Neural progenitor cell (in vitro differentiated cells): ENCODE measurements around the gene RAI1. TPM values are rescaled to one million over a fixed set of nuclear protein-coding genes. Genes with fewer than 3 reads are reported as not detected.

Experiments used
- DNase-seq: peaks from one replicate; pipeline ENCODE4 v3.0.0-alpha.2; 2016; ENCODE audit warnings: low spot score
- H2AFZ ChIP-seq: fragments of 200-600 bp; sonication (generic); replicated peaks from 2 replicates; pipeline ENCODE4 v1.6.1; 2016; ENCODE audit warnings: antibody characterized with exemption
- H3F3A ChIP-seq: fragments of 200-600 bp; sonication (generic); 2 replicates; pipeline ENCODE4 v1.6.1; 2016; ENCODE audit warnings: antibody characterized with exemption, low read depth
- H3K27ac ChIP-seq: fragments of 200-600 bp; sonication (generic); 2 replicates; pipeline ENCODE4 v1.5.1; 2016; ENCODE audit warnings: mild to moderate bottlenecking
- H3K27me3 ChIP-seq: fragments of 200-600 bp; sonication (generic); 2 replicates; pipeline ENCODE4 v1.6.1; 2016; ENCODE audit warnings: mild to moderate bottlenecking, moderate library complexity
- H3K36me3 ChIP-seq: fragments of 200-600 bp; sonication (generic); 2 replicates; pipeline ENCODE4 v1.5.1; 2016
- H3K4me1 ChIP-seq: fragments of 200-600 bp; sonication (generic); 2 replicates; pipeline ENCODE4 v1.6.1; 2016; ENCODE audit warnings: mixed run types
- H3K4me2 ChIP-seq: fragments of 200-600 bp; sonication (generic); 2 replicates; pipeline ENCODE4 v1.6.1; 2016
- H3K4me3 ChIP-seq: fragments of 200-600 bp; sonication (generic); 2 replicates; pipeline ENCODE4 v1.5.1; 2016
- H3K79me2 ChIP-seq: fragments of 200-600 bp; sonication (generic); 2 replicates; pipeline ENCODE4 v1.6.1; 2016; ENCODE audit warnings: low read depth
- H3K9ac ChIP-seq: fragments of 200-600 bp; sonication (generic); 2 replicates; pipeline ENCODE4 v1.6.1; 2016
- H3K9me3 ChIP-seq: fragments of 200-600 bp; sonication (generic); 2 replicates; pipeline ENCODE4 v1.5.1; 2016; ENCODE audit warnings: low read depth
- H4K20me1 ChIP-seq: fragments of 200-600 bp; sonication (generic); 2 replicates; pipeline ENCODE4 v1.6.1; 2016; ENCODE audit warnings: low read depth
- H3K27ac Mint-ChIP-seq: 3 replicates; pipeline ENCODE4 v1.8.0; 2021; ENCODE audit warnings: mixed read lengths
- H3K27me3 Mint-ChIP-seq: 2 replicates; pipeline ENCODE4 v1.8.0; 2022; ENCODE audit warnings: low read depth, mild to moderate bottlenecking, inconsistent platforms, moderate library complexity, mixed read lengths; ENCODE audit not compliant: insufficient read depth
- H3K36me3 Mint-ChIP-seq: 3 replicates; pipeline ENCODE4 v1.8.0; 2021; ENCODE audit warnings: mixed read lengths
- H3K4me1 Mint-ChIP-seq: 3 replicates; pipeline ENCODE4 v1.8.0; 2021; ENCODE audit warnings: mixed read lengths
- H3K4me3 Mint-ChIP-seq: 3 replicates; pipeline ENCODE4 v1.8.0; 2021; ENCODE audit warnings: mild to moderate bottlenecking, moderate library complexity, mixed read lengths
- H3K9me3 Mint-ChIP-seq: 3 replicates; pipeline ENCODE4 v1.8.0; 2020; ENCODE audit warnings: mixed read lengths
- CTCF ChIP-seq: fragments of 200-600 bp; sonication (generic); IDR thresholded peaks from 2 replicates; pipeline ENCODE4 v1.5.1; 2017; ENCODE audit warnings: antibody characterized with exemption, mild to moderate bottlenecking
- EZH2 ChIP-seq: fragments of 200-600 bp; sonication (generic); IDR thresholded peaks from 2 replicates; pipeline ENCODE4 v1.6.1; 2017; ENCODE audit warnings: antibody characterized with exemption, mild to moderate bottlenecking, moderate library complexity
- EZH2phosphoT487 ChIP-seq: fragments of 200-600 bp; sonication (generic); IDR thresholded peaks from 2 replicates; pipeline ENCODE4 v1.6.1; 2017; ENCODE audit warnings: antibody characterized with exemption
- total RNA-seq: library from RNA; depleted of rRNA; stranded (reverse); fragments of >200 nt; gene quantifications from 2 replicates; pipeline ENCODE4 v1.2.3, GENCODE V29; 2015; ENCODE audit warnings: low replicate concordance

Gene RAI1
- total RNA-seq, 1 donor from 2014 or later, result 27.4 TPM

GRCh38 chr17:17844500-17844899 is 163.2 kb downstream of the RAI1 start:
- Histone ChIP-seq H3K4me1 (peaks cover 38% of the 10 kb centered on the region), H3K36me3 (no peaks in the 10 kb centered on the region)
- no peak overlapping the region for H3K4me3 Mint-ChIP-seq

GRCh38 chr17:17845046-17845775 is 164.0 kb downstream of the RAI1 start:
- Mint-ChIP-seq H3K4me3 (no peak overlapping the region), H3K27ac (no peak overlapping the region), H3K9me3 (no peaks in the 10 kb centered on the region), H3K27me3 (no peaks in the 10 kb centered on the region), H3K4me1 (peaks cover 45% of the 10 kb centered on the region), H3K36me3 (no peaks in the 10 kb centered on the region)
- no peak for DNase-seq
- H3K27me3 ChIP-seq, result no peaks in the 10 kb centered on the region
- no peak for TF ChIP-seq EZH2phosphoT487
- H3K9me3 ChIP-seq, result no peaks in the 10 kb centered on the region
- no peak overlapping the region for H3K4me3 ChIP-seq
- H3K79me2 ChIP-seq, result no peaks in the 10 kb centered on the region
- no peak overlapping the region for H3K27ac ChIP-seq
- H2AFZ ChIP-seq, result no peak overlapping the region
- peaks cover 13% of the 10 kb centered on the region for H3F3A ChIP-seq
- no peaks in the 10 kb centered on the region for H4K20me1 ChIP-seq
- H3K9ac ChIP-seq, result no peak overlapping the region
- H3K4me1 ChIP-seq, result peaks cover 40% of the 10 kb centered on the region
- H3K4me2 ChIP-seq, result no peak overlapping the region
- H3K36me3 ChIP-seq, result no peaks in the 10 kb centered on the region

More at GRCh38 chr17:17844500-17844899, 163.2 kb downstream of the RAI1 start:
- Histone ChIP-seq H3K79me2 (no peaks in the 10 kb centered on the region), H3K9me3 (no peaks in the 10 kb centered on the region), H3K4me2 (no peak overlapping the region), H3K9ac (no peak overlapping the region), H3K4me3 (no peak overlapping the region), H3K27ac (no peak overlapping the region), H2AFZ (no peak overlapping the region), H3F3A (peaks cover 19% of the 10 kb centered on the region), H3K27me3 (no peaks in the 10 kb centered on the region), H4K20me1 (no peaks in the 10 kb centered on the region)
- H3K27me3 Mint-ChIP-seq, result peaks cover under 1% of the 10 kb centered on the region
- no peak for DNase-seq
- peak overlapping the region; percentile 57 for H3K27ac Mint-ChIP-seq
- no peaks in the 10 kb centered on the region for H3K36me3 Mint-ChIP-seq
- no peaks in the 10 kb centered on the region for H3K9me3 Mint-ChIP-seq
- peaks cover 42% of the 10 kb centered on the region for H3K4me1 Mint-ChIP-seq
- no peak for TF ChIP-seq CTCF
- TF ChIP-seq EZH2, result no peak
- TF ChIP-seq EZH2phosphoT487, result no peak

GRCh38 chr17:17846003-17846402 is 164.7 kb downstream of the RAI1 start:
- Histone ChIP-seq H3K4me3 (no peak overlapping the region), H3K4me2 (no peak overlapping the region), H2AFZ (no peak overlapping the region), H3F3A (peaks cover 5% of the 10 kb centered on the region), H3K27ac (no peak overlapping the region), H3K27me3 (no peaks in the 10 kb centered on the region), H3K79me2 (no peaks in the 10 kb centered on the region), H3K4me1 (peaks cover 40% of the 10 kb centered on the region), H3K9me3 (no peaks in the 10 kb centered on the region), H3K36me3 (no peaks in the 10 kb centered on the region), H4K20me1 (no peaks in the 10 kb centered on the region), H3K9ac (no peak overlapping the region)
- H3K4me3 Mint-ChIP-seq, result no peak overlapping the region
- H3K36me3 Mint-ChIP-seq, result no peaks in the 10 kb centered on the region
- DNase-seq, result no peak
- H3K9me3 Mint-ChIP-seq, result no peaks in the 10 kb centered on the region
- H3K27ac Mint-ChIP-seq, result peak overlapping the region; percentile 50
- TF ChIP-seq CTCF (no peak), EZH2phosphoT487 (no peak), EZH2 (no peak)
- no peaks in the 10 kb centered on the region for H3K27me3 Mint-ChIP-seq
- H3K4me1 Mint-ChIP-seq, result peaks cover 49% of the 10 kb centered on the region

- Mint-ChIP-seq H3K36me3 (no peaks in the 10 kb centered on the region), H3K27me3 (no peaks in the 10 kb centered on the region), H3K9me3 (no peaks in the 10 kb centered on the region), H3K4me1 (peaks cover 53% of the 10 kb centered on the region), H3K27ac (peak overlapping the region; percentile 33), H3K4me3 (no peak overlapping the region)
- Histone ChIP-seq H3K9me3 (no peaks in the 10 kb centered on the region), H3K27ac (no peak overlapping the region), H3K4me2 (no peak overlapping the region), H4K20me1 (no peaks in the 10 kb centered on the region), H3K79me2 (no peaks in the 10 kb centered on the region), H2AFZ (no peak overlapping the region), H3K36me3 (no peaks in the 10 kb centered on the region), H3K27me3 (no peaks in the 10 kb centered on the region), H3K4me1 (peaks cover 46% of the 10 kb centered on the region), H3K9ac (no peak overlapping the region), H3K4me3 (no peak overlapping the region), H3F3A (peaks cover 5% of the 10 kb centered on the region)
- DNase-seq, result no peak
- TF ChIP-seq CTCF (no peak), EZH2 (no peak), EZH2phosphoT487 (no peak)
Observed at GRCh38 chr17:17846645-17847044, 165.4 kb downstream of the RAI1 start.
